Ascending aorta (tissue), 2 donors: ENCODE data around the gene CKMT2. TPM values are rescaled to one million over a fixed set of nuclear protein-coding genes. Genes with fewer than 3 reads are reported as not detected.

Source experiments
- DNase-seq, 2 donors: peaks; one replicate each; pipeline ENCODE4 v3.0.0-alpha.2; 2019; ENCODE audit warnings: low spot score in 2 of 2
- H3K27ac ChIP-seq, 2 donors: fragments of 200-600 bp; sonication (generic); one replicate each; pipeline ENCODE4 v1.5.1; 2016 to 2017; ENCODE audit warnings: mild to moderate bottlenecking in 1 of 2
- H3K27me3 ChIP-seq: fragments of 200-600 bp; sonication (generic); one replicate; pipeline ENCODE4 v1.5.1; 2017
- H3K36me3 ChIP-seq, 2 donors: fragments of 200-600 bp; sonication (generic); one replicate each; pipeline ENCODE4 v1.5.1; 2016
- H3K4me1 ChIP-seq, 2 donors: fragments of 200-600 bp; sonication (generic); one replicate each; pipeline ENCODE4 v1.5.1; 2016 to 2017; ENCODE audit warnings: mild to moderate bottlenecking in 1 of 2
- H3K4me3 ChIP-seq, 2 donors: fragments of 200-600 bp; sonication (generic); one replicate each; pipeline ENCODE4 v1.5.1; 2016 to 2017; ENCODE audit warnings: mild to moderate bottlenecking in 1 of 2
- H3K9me3 ChIP-seq, 2 donors: fragments of 200-600 bp; sonication (generic); one replicate each; pipeline ENCODE4 v1.5.1; 2016
- intact Hi-C: fragments of 100-400 bp; cut with DNase I; formaldehyde crosslinking; loops from one replicate; pipeline ENCODE4 v1.15.1; 2023
- total RNA-seq: library from RNA; depleted of rRNA; stranded (reverse); fragments of >200 nt; gene quantifications from one replicate; pipeline ENCODE4 v1.1.0, GENCODE V29; 2016
- TF ChIP-seq, protein P1 (sequence below), 3 experiments: fragments of 200-600 bp in 2 of 3; fragments of 450-650 bp in 1 of 3; sonication (generic) in 2 of 3; IDR thresholded peaks; one replicate each; pipeline ENCODE4 v1.5.1; 2016 to 2019; ENCODE audit warnings: antibody characterized with exemption in 3 of 3, mild to moderate bottlenecking in 1 of 3, moderate library complexity in 1 of 3

CKMT2 gene
- total RNA-seq, result 0.43 TPM

DNA sequence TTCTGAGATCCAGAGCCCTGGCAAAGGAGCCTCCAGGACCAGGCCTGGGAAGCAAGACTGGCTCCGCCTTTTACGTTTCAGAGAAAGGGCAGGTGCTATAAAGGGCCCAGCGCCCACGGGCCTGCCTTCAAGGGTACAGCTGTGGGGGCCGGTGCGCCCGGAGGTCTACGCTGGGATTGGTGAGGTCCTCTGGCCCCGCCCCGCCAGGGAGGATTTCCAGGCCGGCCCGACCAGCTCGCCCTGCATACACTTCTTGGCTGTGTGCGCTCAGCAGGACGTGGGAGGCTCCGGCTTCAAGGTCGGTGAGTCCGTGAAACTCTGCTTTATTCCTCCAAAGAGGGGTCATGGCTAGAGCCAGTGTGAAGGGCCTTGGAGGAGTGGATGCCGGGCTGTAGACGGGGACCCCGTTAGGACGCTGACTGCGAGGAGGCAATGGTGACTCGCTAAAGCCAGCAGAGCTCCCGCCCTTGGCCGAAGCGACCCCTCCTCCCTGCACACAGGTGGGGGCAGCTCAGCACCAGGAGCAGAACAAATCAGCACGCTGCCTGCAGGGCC is at the start of gene CKMT2:
Gene CKMT2, plus strand, starts transcription at position 243 of the 555 bp plus-strand sequence. CDS start 17,811 bp downstream, outside the sequence.
- TF ChIP-seq, protein P1, sequence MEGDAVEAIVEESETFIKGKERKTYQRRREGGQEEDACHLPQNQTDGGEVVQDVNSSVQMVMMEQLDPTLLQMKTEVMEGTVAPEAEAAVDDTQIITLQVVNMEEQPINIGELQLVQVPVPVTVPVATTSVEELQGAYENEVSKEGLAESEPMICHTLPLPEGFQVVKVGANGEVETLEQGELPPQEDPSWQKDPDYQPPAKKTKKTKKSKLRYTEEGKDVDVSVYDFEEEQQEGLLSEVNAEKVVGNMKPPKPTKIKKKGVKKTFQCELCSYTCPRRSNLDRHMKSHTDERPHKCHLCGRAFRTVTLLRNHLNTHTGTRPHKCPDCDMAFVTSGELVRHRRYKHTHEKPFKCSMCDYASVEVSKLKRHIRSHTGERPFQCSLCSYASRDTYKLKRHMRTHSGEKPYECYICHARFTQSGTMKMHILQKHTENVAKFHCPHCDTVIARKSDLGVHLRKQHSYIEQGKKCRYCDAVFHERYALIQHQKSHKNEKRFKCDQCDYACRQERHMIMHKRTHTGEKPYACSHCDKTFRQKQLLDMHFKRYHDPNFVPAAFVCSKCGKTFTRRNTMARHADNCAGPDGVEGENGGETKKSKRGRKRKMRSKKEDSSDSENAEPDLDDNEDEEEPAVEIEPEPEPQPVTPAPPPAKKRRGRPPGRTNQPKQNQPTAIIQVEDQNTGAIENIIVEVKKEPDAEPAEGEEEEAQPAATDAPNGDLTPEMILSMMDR (IDR thresholded peaks at IDR 0.05), result no peak
- H3K27me3 ChIP-seq, result no peaks in the 10 kb centered on the region
- intact Hi-C loops, result loop anchor here (2.0 to 10.0 kb wide), 5 partner anchors 68 to 1718 kb away; partner anchors contain the start of genes ATG10, HOMER1 and ZCCHC9
- peak within 1 kb of the TSS; percentile 93 to 98 for H3K27ac ChIP-seq
- peak; percentile 71 to 90 for DNase-seq
- no peaks in the 10 kb centered on the region for H3K36me3 ChIP-seq
- H3K4me1 ChIP-seq, result peaks cover 11 to 27% of the 10 kb centered on the region in 2 donors
- no peaks in the 10 kb centered on the region for H3K9me3 ChIP-seq
- H3K4me3 ChIP-seq, result peak within 1 kb of the TSS; percentile 55 to 70

DNA sequence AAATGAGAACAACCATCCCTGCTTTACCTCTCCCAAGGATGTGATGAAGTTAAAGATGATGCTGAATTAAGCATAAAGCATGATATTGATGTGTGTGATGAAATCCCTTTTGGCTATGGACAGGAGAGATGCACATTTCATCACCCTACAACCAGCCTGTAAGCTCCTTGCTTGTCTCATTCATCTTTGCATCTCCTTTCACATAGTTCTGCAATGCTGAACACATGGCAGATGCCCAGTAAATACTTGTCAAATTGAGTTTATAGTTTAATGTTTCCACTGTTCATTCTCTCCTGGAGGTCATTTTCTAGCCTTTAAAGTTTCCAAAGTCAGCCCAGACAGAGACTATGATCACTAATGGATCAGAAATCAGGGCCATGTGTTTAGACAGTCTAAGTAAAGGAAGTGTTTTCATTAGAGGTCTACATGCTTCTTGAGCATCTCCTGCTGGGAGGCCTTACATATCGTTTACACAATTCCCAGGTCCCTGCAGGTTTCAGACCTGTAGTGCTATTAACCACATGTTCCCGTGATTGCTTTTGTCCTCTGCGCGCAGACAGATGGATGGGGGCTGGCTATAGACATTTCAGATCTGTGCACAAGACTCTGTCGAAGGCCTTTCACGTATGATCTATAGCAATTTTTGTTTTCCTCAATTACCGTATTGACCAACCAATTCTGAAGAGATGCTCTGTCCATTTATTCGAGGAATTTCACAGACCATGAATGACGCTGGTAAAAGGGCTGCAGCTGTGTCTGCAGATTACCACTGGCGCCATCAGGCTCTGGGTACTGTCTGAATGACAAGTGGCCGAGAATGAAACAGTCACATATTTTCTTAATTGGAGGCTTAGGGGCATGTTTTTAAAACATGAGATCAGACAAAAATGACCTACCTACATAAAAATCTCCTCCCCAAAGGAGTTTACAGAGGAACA is 49.0 kb upstream of the CKMT2 start:
- intact Hi-C loops, result no loop called here
- TF ChIP-seq, protein P1 (IDR thresholded peaks at IDR 0.05), result no peak
- no peaks in the 10 kb centered on the region for H3K36me3 ChIP-seq
- no peak overlapping the region for H3K27ac ChIP-seq
- no peak for DNase-seq
- no peaks in the 10 kb centered on the region for H3K27me3 ChIP-seq
- H3K4me1 ChIP-seq, result no peaks in the 10 kb centered on the region
- no peak overlapping the region for H3K4me3 ChIP-seq
- H3K9me3 ChIP-seq, result no peaks in the 10 kb centered on the region

DNA sequence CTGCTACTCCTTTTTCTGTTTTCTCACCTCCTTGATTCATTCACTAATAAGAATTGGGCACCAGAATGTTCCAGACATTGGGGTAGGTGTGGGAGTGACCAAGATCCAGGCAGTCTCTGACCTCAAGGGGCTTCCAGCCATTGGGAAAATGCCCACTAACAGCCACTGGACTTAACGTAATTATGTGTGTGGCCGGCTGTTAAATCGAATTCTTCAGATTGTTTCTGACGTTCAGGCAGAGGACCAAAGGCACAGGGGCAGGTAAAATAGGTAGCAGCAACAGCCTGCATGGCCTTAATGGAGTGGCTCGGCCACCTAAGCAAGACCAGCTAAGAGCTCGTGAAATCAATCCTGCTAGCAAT is 48.4 kb upstream of the CKMT2 start:
- intact Hi-C loops, result no loop called here

DNA sequence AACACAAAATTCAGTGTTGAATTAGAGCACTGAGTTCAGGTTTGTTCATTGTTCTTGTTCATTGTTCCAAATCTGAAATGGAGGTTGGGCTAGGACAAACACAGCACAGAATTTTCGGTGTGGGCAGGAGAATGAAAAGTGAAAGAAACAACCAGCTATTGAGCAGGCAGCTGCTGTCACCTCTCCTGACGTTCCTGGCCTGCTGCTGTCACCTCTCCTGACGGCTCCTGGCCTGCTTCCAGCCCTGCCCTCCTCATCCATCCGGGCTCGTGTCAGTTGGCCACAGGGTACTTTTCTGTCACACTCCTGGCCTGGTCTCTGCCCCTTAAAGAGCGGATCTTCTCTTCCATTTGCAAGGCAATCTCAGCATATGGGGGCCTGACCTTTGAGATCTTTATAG is 45.2 kb upstream of the CKMT2 start:
- intact Hi-C loops, result no loop called here
- TF ChIP-seq, protein P1 (IDR thresholded peaks at IDR 0.05), result no peak
- H3K9me3 ChIP-seq, result no peaks in the 10 kb centered on the region

More for the DNA sequence above, 48.4 kb upstream of the CKMT2 start:
- H3K27ac ChIP-seq, result no peak overlapping the region
- H3K4me3 ChIP-seq, result no peak overlapping the region
- no peaks in the 10 kb centered on the region for H3K36me3 ChIP-seq
- no peaks in the 10 kb centered on the region for H3K4me1 ChIP-seq
- no peaks in the 10 kb centered on the region for H3K27me3 ChIP-seq
- TF ChIP-seq, protein P1 (IDR thresholded peaks at IDR 0.05), result no peak
- H3K9me3 ChIP-seq, result no peaks in the 10 kb centered on the region
- DNase-seq, result no peak

DNA sequence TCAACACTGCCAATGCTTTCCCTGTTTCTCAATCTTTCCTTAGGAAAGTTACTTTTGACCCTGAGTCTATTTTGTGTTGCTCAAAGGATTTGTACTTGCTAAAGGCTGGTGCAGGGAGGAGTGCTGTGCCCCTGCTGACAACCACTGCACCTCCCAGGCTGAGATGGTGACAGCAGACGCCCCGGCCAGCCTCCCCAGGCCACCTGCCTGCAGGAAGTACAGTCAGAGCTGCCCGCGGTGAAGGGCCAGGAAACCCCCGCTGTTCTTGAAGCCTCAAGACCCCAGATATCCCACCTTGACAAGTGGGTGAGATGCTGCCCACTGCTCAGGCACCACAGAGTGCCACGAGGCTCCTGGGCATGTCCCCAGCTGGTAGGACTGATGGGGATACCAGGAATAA is 44.2 kb upstream of the CKMT2 start:
- Histone ChIP-seq H3K27ac (no peak overlapping the region), H3K36me3 (no peaks in the 10 kb centered on the region), H3K4me1 (no peaks in the 10 kb centered on the region), H3K9me3 (no peaks in the 10 kb centered on the region), H3K27me3 (no peaks in the 10 kb centered on the region), H3K4me3 (no peak overlapping the region)
- TF ChIP-seq, protein P1 (IDR thresholded peaks at IDR 0.05), result no peak
- DNase-seq, result no peak
- intact Hi-C loops, result no loop called here

More for the DNA sequence above, 45.2 kb upstream of the CKMT2 start:
- Histone ChIP-seq H3K27ac (no peak overlapping the region), H3K27me3 (no peaks in the 10 kb centered on the region), H3K4me1 (no peaks in the 10 kb centered on the region), H3K36me3 (no peaks in the 10 kb centered on the region), H3K4me3 (no peak overlapping the region)
- DNase-seq, result no peak
